HG02571 (cell line): ENCODE results near the gene MVB12A.

Source experiments
- ATAC-seq: cut with Tn5 transposase; IDR thresholded peaks from one replicate; pipeline ENCODE4 v1.9.1; 2021; ENCODE audit warnings: mild to moderate bottlenecking, moderate library complexity; ENCODE audit not compliant: unreplicated experiment

MVB12A gene

GRCh38 chr19:17441241-17442021 is 21.6 kb downstream of the MVB12A start:
- ATAC-seq: no peak

GRCh38 chr19:17445526-17446165 is 25.8 kb downstream of the MVB12A start:
- no peak for ATAC-seq

- no peak for ATAC-seq
Measured at GRCh38 chr19:17447704-17448130, 27.9 kb downstream of the MVB12A start.

GRCh38 chr19:17448131-17448967 is 28.5 kb downstream of the MVB12A start, which contains the start of gene TMEM221:
TMEM221 (minus strand) TSS chr19:17448668; CDS start chr19:17448462, 206 bp downstream.
- no peak for ATAC-seq

GRCh38 chr19:17450264-17451075 is 30.6 kb downstream of the MVB12A start:
- ATAC-seq: no peak

- no peak for ATAC-seq
Measured at GRCh38 chr19:17451820-17452219, 32.0 kb downstream of the MVB12A start.

GRCh38 chr19:17454576-17455071 is 34.8 kb downstream of the MVB12A start:
- no peak for ATAC-seq

GRCh38 chr19:17455308-17456123 is 35.7 kb downstream of the MVB12A start:
- no peak for ATAC-seq

GRCh38 chr19:17456127-17456526 is 36.3 kb downstream of the MVB12A start:
- no peak for ATAC-seq

- no peak for ATAC-seq
Measured at GRCh38 chr19:17457616-17458015, 37.8 kb downstream of the MVB12A start.

- no peak for ATAC-seq
Measured at GRCh38 chr19:17458970-17459369, 39.1 kb downstream of the MVB12A start.

GRCh38 chr19:17460372-17461230 is 40.8 kb downstream of the MVB12A start, which contains the start of gene NXNL1:
NXNL1 (minus strand) TSS chr19:17460926; CDS start chr19:17460869, 57 bp downstream.
- no peak for ATAC-seq

- ATAC-seq: no peak
Measured at GRCh38 chr19:17466487-17466850, 46.6 kb downstream of the MVB12A start.

GRCh38 chr19:17467471-17468301 is 47.8 kb downstream of the MVB12A start:
- ATAC-seq: no peak

- ATAC-seq: no peak
Measured at GRCh38 chr19:17468302-17469091, 48.6 kb downstream of the MVB12A start.

GRCh38 chr19:17469092-17469480 is 49.2 kb downstream of the MVB12A start:
- no peak for ATAC-seq
